ENCODE data around the gene LHX5.
"Not testable (repeated sequence)": the region's sequence is repeated elsewhere in the genome, so short reads cannot be mapped to it uniquely, and the experiment has no call there.

The LHX5 gene

GRCh38 chr12:113471619-113472171 lies at the start of gene LHX5:
TSS of gene LHX5 (minus strand) at chr12:113471871. CDS start at chr12:113471498, 373 bp downstream.
- DNase-seq (ENCODE audit: extremely low read depth in 1 of 2, low read depth in 1 of 2), result no peak

- DNase-seq (ENCODE audit: extremely low read depth in 1 of 2, low read depth in 1 of 2), result no peak
Measured at GRCh38 chr12:113519464-113520307, 48.0 kb upstream of the LHX5 start.

GRCh38 chr12:113515082-113515856 lies 43.6 kb upstream of the LHX5 start:
- DNase-seq (ENCODE audit: extremely low read depth in 1 of 2, low read depth in 1 of 2), result no peak

GRCh38 chr12:113514602-113515001 lies 42.9 kb upstream of the LHX5 start:
- DNase-seq (ENCODE audit: extremely low read depth in 1 of 2, low read depth in 1 of 2), result no peak

- no peak for DNase-seq (ENCODE audit: extremely low read depth in 1 of 2, low read depth in 1 of 2)
Measured at GRCh38 chr12:113512568-113512967, 40.9 kb upstream of the LHX5 start.

- no peak for DNase-seq (ENCODE audit: extremely low read depth in 1 of 2, low read depth in 1 of 2)
Measured at GRCh38 chr12:113506867-113507266, 35.2 kb upstream of the LHX5 start.

- DNase-seq (ENCODE audit: extremely low read depth in 1 of 2, low read depth in 1 of 2), result no peak
Measured at GRCh38 chr12:113505941-113506340, 34.3 kb upstream of the LHX5 start.

GRCh38 chr12:113504917-113505316 lies 33.2 kb upstream of the LHX5 start:
- DNase-seq (ENCODE audit: extremely low read depth in 1 of 2, low read depth in 1 of 2), result no peak

- DNase-seq (ENCODE audit: extremely low read depth in 1 of 2, low read depth in 1 of 2), result no peak
Measured at GRCh38 chr12:113500782-113501311, 29.2 kb upstream of the LHX5 start.

GRCh38 chr12:113500306-113500675 lies 28.6 kb upstream of the LHX5 start:
- no peak for DNase-seq (ENCODE audit: extremely low read depth in 1 of 2, low read depth in 1 of 2)

GRCh38 chr12:113498490-113498889 lies 26.8 kb upstream of the LHX5 start:
- no peak for DNase-seq (ENCODE audit: extremely low read depth in 1 of 2, low read depth in 1 of 2)

GRCh38 chr12:113497693-113498092 lies 26.0 kb upstream of the LHX5 start:
- no peak for DNase-seq (ENCODE audit: extremely low read depth in 1 of 2, low read depth in 1 of 2)

- DNase-seq (ENCODE audit: extremely low read depth in 1 of 2, low read depth in 1 of 2), result not testable (repeated sequence)
Measured at GRCh38 chr12:113495941-113496340, 24.3 kb upstream of the LHX5 start.

- no peak for DNase-seq (ENCODE audit: extremely low read depth in 1 of 2, low read depth in 1 of 2)
Measured at GRCh38 chr12:113488322-113488721, 16.7 kb upstream of the LHX5 start.

GRCh38 chr12:113486722-113487121 lies 15.1 kb upstream of the LHX5 start:
- no peak for DNase-seq (ENCODE audit: extremely low read depth in 1 of 2, low read depth in 1 of 2)

- DNase-seq (ENCODE audit: extremely low read depth in 1 of 2, low read depth in 1 of 2), result no peak
Measured at GRCh38 chr12:113485330-113485729, 13.7 kb upstream of the LHX5 start.

- DNase-seq (ENCODE audit: extremely low read depth in 1 of 2, low read depth in 1 of 2), result no peak
Measured at GRCh38 chr12:113482334-113482733, 10.7 kb upstream of the LHX5 start.

- no peak for DNase-seq (ENCODE audit: extremely low read depth in 1 of 2, low read depth in 1 of 2)
Measured at GRCh38 chr12:113480336-113480971, 8.8 kb upstream of the LHX5 start.

GRCh38 chr12:113479590-113480335 lies 8.1 kb upstream of the LHX5 start:
- DNase-seq (ENCODE audit: extremely low read depth in 1 of 2, low read depth in 1 of 2), result peak in 1 of 2 donors; percentile 19

- DNase-seq (ENCODE audit: extremely low read depth in 1 of 2, low read depth in 1 of 2), result no peak
Measured at GRCh38 chr12:113479216-113479589, 7.5 kb upstream of the LHX5 start.

All from activated CD8-positive, alpha-beta memory T cell treated with anti-CD3 and anti-CD28 coated beads for 1 hour (primary cell).